AG09309 (cell line): Measurements from ENCODE around the gene SRSF5.
"Not testable (repeated sequence)": the region's sequence is repeated elsewhere in the genome, so short reads cannot be mapped to it uniquely, and the experiment has no call there.

Source experiments
- DNase-seq: peaks from one replicate; pipeline ENCODE4 v3.0.0-alpha.2; 2010; ENCODE audit warnings: low read depth
- H3K4me3 ChIP-seq: 2 replicates; pipeline ENCODE4 v1.5.1; 2011; ENCODE audit warnings: mild to moderate bottlenecking, low read depth, low read length, moderate library complexity; ENCODE audit not compliant: control insufficient read depth
- CTCF ChIP-seq: IDR thresholded peaks from 2 replicates; pipeline ENCODE4 v1.5.1; 2011; ENCODE audit warnings: mild to moderate bottlenecking, low read depth, low read length, inconsistent platforms; ENCODE audit not compliant: insufficient read depth, control insufficient read depth; ENCODE audit errors: missing control alignments

SRSF5 gene

DNA sequence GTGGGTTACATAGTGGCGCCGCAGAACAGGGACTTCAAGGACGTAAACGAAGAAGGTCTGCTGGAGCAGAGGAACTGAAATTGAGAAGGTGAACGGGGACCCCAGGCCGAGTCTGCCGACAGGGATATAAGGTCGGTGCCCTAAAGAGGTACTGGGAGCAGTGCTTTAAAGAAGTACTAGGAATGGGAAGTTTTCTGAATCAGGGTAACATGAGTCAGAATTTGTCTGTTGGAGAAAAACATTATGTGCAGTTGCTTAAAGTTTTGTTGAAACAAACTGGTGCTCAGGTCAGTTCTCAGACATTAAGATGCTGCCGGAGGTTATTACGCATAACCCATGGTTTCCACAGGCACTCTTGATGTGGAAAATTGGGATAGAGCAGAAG is 44.9 kb downstream of the SRSF5 start:
- no peak for TF ChIP-seq CTCF
- DNase-seq, result no peak
- no peak overlapping the region for H3K4me3 ChIP-seq

DNA sequence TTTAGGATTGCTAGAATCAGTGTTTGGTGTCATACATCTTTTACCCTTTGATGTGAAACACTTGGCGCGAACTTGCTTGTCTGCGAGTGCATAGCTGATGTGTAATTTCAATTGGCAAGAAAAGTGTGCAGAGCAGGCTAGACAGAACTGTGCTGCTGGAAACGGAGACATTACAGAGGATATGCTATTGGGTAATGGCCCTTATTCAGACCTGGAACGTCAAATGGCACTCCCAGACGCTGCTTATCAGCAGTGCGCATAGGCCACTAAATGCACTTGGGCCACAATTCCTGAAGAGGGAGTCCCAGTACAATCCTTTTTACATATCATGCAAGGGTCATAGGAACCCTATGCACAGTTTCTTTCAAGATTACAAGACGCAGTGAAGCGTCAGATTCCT is 45.8 kb downstream of the SRSF5 start:
- no peak for DNase-seq
- TF ChIP-seq CTCF, result no peak
- no peak overlapping the region for H3K4me3 ChIP-seq

DNA sequence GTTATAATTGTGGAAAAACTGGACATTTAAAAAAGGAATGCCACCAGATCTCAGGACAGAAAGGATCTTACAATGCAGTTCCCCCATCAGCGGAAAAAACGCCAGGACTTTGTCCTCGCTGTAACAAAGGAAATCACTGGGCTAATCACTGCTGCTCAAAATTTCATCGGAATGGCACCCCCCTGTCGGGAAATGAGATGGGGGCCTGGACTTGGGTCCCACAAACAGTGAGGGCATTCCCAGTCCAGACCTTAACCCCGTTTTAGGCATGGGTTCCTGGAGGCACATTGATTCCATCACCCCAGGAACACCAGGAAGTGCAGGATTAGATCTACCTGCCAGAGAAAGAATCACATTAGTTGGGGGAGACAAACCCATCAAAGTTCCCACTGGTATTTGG is 46.4 kb downstream of the SRSF5 start:
- H3K4me3 ChIP-seq, DNase-seq: not testable (repeated sequence)

DNA sequence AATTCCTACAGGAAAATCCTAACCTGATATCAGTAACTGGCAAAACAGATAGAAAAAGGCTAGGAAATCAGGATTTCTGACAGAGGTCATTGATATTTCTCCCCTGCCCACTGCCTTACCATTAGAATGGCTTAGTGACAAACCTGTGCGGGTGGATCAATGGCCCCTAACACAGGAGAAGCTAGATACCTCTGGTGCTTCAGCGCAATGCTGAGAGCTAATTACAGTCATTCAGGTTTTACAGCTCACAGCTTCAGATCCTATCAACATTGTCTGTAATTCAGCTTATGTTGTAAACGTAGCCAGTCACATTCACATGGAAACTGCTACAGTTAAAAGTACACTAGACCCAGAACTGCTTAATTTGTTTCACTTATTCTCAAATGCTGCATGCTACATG is 47.5 kb downstream of the SRSF5 start:
- H3K4me3 ChIP-seq, result no peak overlapping the region
- TF ChIP-seq CTCF, result no peak
- DNase-seq, result no peak

GRCh38 chr14:69815556-69815955 is 48.6 kb downstream of the SRSF5 start:
- no peak for TF ChIP-seq CTCF
- no peak overlapping the region for H3K4me3 ChIP-seq
- no peak for DNase-seq

GRCh38 chr14:69816216-69816615 is 49.3 kb downstream of the SRSF5 start:
- no peak for DNase-seq
- TF ChIP-seq CTCF, result no peak

DNA sequence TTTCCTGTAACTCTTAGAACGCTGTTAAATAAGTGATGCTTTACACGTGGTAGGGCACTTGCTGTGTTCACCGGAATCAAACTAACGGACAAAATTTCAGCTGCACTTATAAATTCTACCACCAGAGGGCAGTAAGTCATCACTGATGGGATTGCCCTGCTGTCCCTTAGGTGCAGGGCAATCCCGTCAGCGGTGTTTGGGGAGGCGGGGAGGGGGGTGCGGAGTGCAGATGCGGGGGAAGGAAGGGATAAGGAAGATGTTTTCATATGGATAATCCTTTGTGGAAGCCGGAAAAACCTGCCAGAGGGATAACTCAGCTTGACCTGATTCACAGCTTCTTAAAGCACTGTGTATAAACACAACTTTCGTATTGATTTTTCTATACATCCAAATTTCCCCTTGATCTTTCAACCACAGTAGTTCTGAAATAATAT is 51.8 kb downstream of the SRSF5 start:
- DNase-seq, result peak; percentile 11
- no peak overlapping the region for H3K4me3 ChIP-seq
- TF ChIP-seq CTCF, result peak; percentile 76

More at GRCh38 chr14:69816216-69816615, 49.3 kb downstream of the SRSF5 start:
- no peak overlapping the region for H3K4me3 ChIP-seq
